Psoas muscle (tissue), 8 donors: Measurements from ENCODE around the gene SLC24A1. TPM values are rescaled to one million over a fixed set of nuclear protein-coding genes. Genes with fewer than 3 reads are reported as not detected.

Experiments used
- ATAC-seq, 4 donors: fragments of 200-7000 bp; cut with Tn5 transposase; one replicate each; pipeline ENCODE4 v1.9.1; 2020; ENCODE audit warnings: moderate library complexity in 3 of 4, mild to moderate bottlenecking in 2 of 4
- DNase-seq, 2 donors: peaks; one replicate each; pipeline ENCODE4 v3.0.0-alpha.2; 2020
- H3K27ac ChIP-seq: fragments of 200-600 bp; one replicate; pipeline ENCODE4 v1.8.0; 2022
- H3K27me3 ChIP-seq, 3 donors: fragments of 200-600 bp in 1 of 3; one replicate each; pipeline versions ENCODE4 v1.6.1 to v1.8.0; 2013 to 2022; ENCODE audit warnings: low read length in 2 of 3, mild to moderate bottlenecking in 2 of 3, moderate library complexity in 1 of 3; ENCODE audit not compliant: insufficient read depth in 3 of 3
- H3K36me3 ChIP-seq, 2 donors: fragments of 200-600 bp in 1 of 2; one replicate each; pipeline versions ENCODE4 v1.6.1 to v1.8.0; 2013 to 2022; ENCODE audit warnings: low read depth in 1 of 2, mild to moderate bottlenecking in 1 of 2, moderate library complexity in 1 of 2; ENCODE audit not compliant: insufficient read depth in 1 of 2
- H3K4me1 ChIP-seq: fragments of 200-600 bp; one replicate; pipeline ENCODE4 v1.8.0; 2022
- H3K4me3 ChIP-seq: fragments of 200-600 bp; one replicate; pipeline ENCODE4 v1.8.0; 2022; ENCODE audit warnings: mild to moderate bottlenecking
- H3K9me3 ChIP-seq: fragments of 200-600 bp; one replicate; pipeline ENCODE4 v1.8.0; 2022
- CTCF ChIP-seq: fragments of 200-600 bp; IDR thresholded peaks from one replicate; pipeline ENCODE4 v1.8.0; 2022; ENCODE audit warnings: antibody characterized with exemption
- WGBS, 3 donors: extraction: QIAGEN DNeasy Blood & Tissue Kit; methylation state at CpG; one replicate each; pipeline versions ENCODE4 v1.1.6 to v1.1.7; 2013; 5-methylcytosine and 5-hydroxymethylcytosine counted together
- intact Hi-C, 2 donors: fragments of 100-400 bp; cut with DNase I; formaldehyde crosslinking; loops; one replicate each; pipeline versions ENCODE4 v1.11.0 to v1.14.2; 2022
- polyA plus RNA-seq, 3 donors: library from polyadenylated mRNA; stranded (reverse); fragments of 200-250 nt; gene quantifications; one replicate each; pipeline ENCODE4 v1.2.3, GENCODE V29; 2013
- total RNA-seq, 4 donors: library from RNA; stranded (reverse); fragmentation: NEBNext Ultra II Directional in 2 of 4; extraction: Animal tissue kit (Norgen Biotek cat#: 25700) in 2 of 4; gene quantifications; one replicate each; pipeline versions ENCODE4 v1.2.1 to v1.2.4, GENCODE V29; 2021 to 2023
- donor health status: healthy with polysubstance abuse.
- donor health status: DM: no; HTN: no; CAD: no; lungs with moderate emphysema.
- donor health status: Bipolar disorder and iron deficiency.
- donor health status: healthy.
- donor health status: DM: yes; HTN: yes; CAD: no.
- donor health status: DM: no; HTN: no; CAD: no.
- donor health status: DM: no; HTN: no; CAD: no.
- donor health status: DM: yes; HTN: yes; CAD: no.

Gene SLC24A1
- total and polyA plus RNA-seq, 7 donors: 0.20 to 2.2 (median 0.74) TPM

- no peak overlapping the region for H3K27ac ChIP-seq
- no peaks in the 10 kb centered on the region for H3K27me3 ChIP-seq
- no peaks in the 10 kb centered on the region for H3K4me1 ChIP-seq
- 74 to 85% (median 81%) methylated on average over 4 of the region's 4 CpGs for WGBS, 3 donors
- ATAC-seq (no peak), DNase-seq (no peak)
- TF ChIP-seq CTCF: no peak
- intact Hi-C loops: no loop called here
- no peaks in the 10 kb centered on the region for H3K9me3 ChIP-seq
- H3K4me3 ChIP-seq: no peak overlapping the region
- H3K36me3 ChIP-seq: peaks cover 0 to 92% of the 10 kb centered on the region in 2 donors
These were observed 33.7 kb downstream of the SLC24A1 start for GRCh38 chr15:65655457-65655856.

- TF ChIP-seq CTCF: no peak
- no peaks in the 10 kb centered on the region for H3K27me3 ChIP-seq
- 89 to 95% (median 91%) methylated on average over 4 of the region's 4 CpGs for WGBS, 3 donors
- no peak overlapping the region for H3K4me3 ChIP-seq
- no peak for ATAC-seq
- intact Hi-C loops: loop anchor here in 1 of 2 donors (10.0 kb wide), 1 partner anchor 75 kb away; no protein-coding TSS in a partner anchor
- DNase-seq: no peak
- H3K9me3 ChIP-seq: no peaks in the 10 kb centered on the region
- no peaks in the 10 kb centered on the region for H3K4me1 ChIP-seq
- H3K36me3 ChIP-seq: peaks cover 0 to 96% of the 10 kb centered on the region in 2 donors
- no peak overlapping the region for H3K27ac ChIP-seq
These were observed 37.8 kb downstream of the SLC24A1 start for GRCh38 chr15:65659502-65660052.

DNA sequence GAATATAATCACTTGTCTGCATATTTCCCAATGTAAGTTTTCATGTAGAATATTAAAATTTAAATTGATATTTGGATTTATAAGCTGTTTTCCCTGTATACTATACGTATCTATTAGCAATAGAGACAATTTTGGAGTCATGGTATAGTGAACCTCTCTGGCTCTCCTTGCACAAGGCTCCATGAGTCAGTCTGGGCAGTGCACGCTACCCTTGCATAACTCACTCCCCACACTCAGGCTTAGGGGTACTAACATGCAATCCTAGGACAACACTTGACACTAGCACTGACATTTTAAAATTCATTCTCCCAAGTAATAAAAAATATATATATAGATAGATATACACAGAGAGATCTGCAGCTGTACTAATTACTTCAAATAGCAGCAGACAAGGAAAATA is 39.2 kb downstream of the SLC24A1 start:
- intact Hi-C loops: loop anchor here in 1 of 2 donors (10.0 kb wide), 1 partner anchor 74 kb away; no protein-coding TSS in a partner anchor
- Histone ChIP-seq H3K27ac (no peak overlapping the region), H3K36me3 (peaks cover 0 to 99% of the 10 kb centered on the region in 2 donors), H3K27me3 (no peaks in the 10 kb centered on the region), H3K4me3 (no peak overlapping the region), H3K9me3 (no peaks in the 10 kb centered on the region), H3K4me1 (no peaks in the 10 kb centered on the region)
- TF ChIP-seq CTCF: no peak
- WGBS, 3 donors: 89 to 96% (median 95%) methylated on average over 2 of the region's 2 CpGs
- ATAC-seq (peak in 2 of 4 donors; percentile 51 to 57), DNase-seq (no peak)

DNA sequence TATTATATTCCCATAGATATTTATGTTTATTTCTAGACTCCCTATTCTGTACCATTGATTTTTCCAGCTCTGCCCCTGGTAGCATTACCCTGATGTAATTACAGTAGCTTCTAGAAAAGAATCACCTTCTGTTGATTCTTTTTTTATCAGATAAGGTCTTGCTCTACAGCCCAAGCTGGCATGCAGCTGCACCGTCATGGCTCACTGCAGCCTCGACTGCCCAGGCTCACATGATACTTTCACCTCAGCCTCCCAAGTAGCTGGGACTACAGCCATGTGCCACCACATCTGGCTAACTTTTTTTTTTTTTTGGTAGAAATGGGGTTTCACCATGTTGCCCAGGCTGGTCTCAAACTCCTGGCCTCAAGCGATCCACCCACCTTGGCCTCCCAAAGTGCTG is 41.8 kb downstream of the SLC24A1 start:
- no peak overlapping the region for H3K4me3 ChIP-seq
- 64 to 87% (median 86%) methylated on average over 3 of the region's 3 CpGs for WGBS, 3 donors

More for the DNA sequence above, 41.8 kb downstream of the SLC24A1 start:
- no peak for DNase-seq
- no peak for TF ChIP-seq CTCF
- no peak for ATAC-seq
- H3K36me3 ChIP-seq: peaks cover 0 to 99% of the 10 kb centered on the region in 2 donors
- no peak overlapping the region for H3K27ac ChIP-seq
- H3K27me3 ChIP-seq: no peaks in the 10 kb centered on the region
- intact Hi-C loops: loop anchor here in 1 of 2 donors (10.0 kb wide), 1 partner anchor 71 kb away; no protein-coding TSS in a partner anchor
- no peaks in the 10 kb centered on the region for H3K9me3 ChIP-seq
- no peaks in the 10 kb centered on the region for H3K4me1 ChIP-seq
